HG03045 (cell line): ENCODE data around the gene CDSN.
"Not testable (repeated sequence)": the region's sequence is repeated elsewhere in the genome, so short reads cannot be mapped to it uniquely, and the experiment has no call there.

ENCODE experiments used
- ATAC-seq: cut with Tn5 transposase; IDR thresholded peaks from one replicate; pipeline ENCODE4 v1.9.1; 2021; ENCODE audit warnings: mild to moderate bottlenecking, moderate library complexity; ENCODE audit not compliant: unreplicated experiment

CDSN gene

GRCh38 chr6:31087494-31088089 is 32.7 kb downstream of the CDSN start:
- ATAC-seq: no peak

GRCh38 chr6:31086788-31087440 is 33.3 kb downstream of the CDSN start:
- no peak for ATAC-seq

GRCh38 chr6:31083742-31084354 is 36.4 kb downstream of the CDSN start:
- no peak for ATAC-seq

- no peak for ATAC-seq
Measured at GRCh38 chr6:31081872-31082271, 38.4 kb downstream of the CDSN start.

GRCh38 chr6:31079656-31080261 is 40.5 kb downstream of the CDSN start:
- no peak for ATAC-seq

- ATAC-seq: no peak
Measured at GRCh38 chr6:31076611-31077010, 43.6 kb downstream of the CDSN start.

- ATAC-seq: no peak
Measured at GRCh38 chr6:31075528-31075927, 44.7 kb downstream of the CDSN start.

GRCh38 chr6:31074401-31074800 is 45.8 kb downstream of the CDSN start:
- ATAC-seq: no peak

- ATAC-seq: no peak
Measured at GRCh38 chr6:31070711-31071197, 49.5 kb downstream of the CDSN start.

- ATAC-seq: no peak
Measured at GRCh38 chr6:31068669-31069340, 51.4 kb downstream of the CDSN start.

GRCh38 chr6:31067891-31068668 is 52.2 kb downstream of the CDSN start:
- not testable (repeated sequence) for ATAC-seq

GRCh38 chr6:31067028-31067427 is 53.2 kb downstream of the CDSN start:
- not testable (repeated sequence) for ATAC-seq

- no peak for ATAC-seq
Measured at GRCh38 chr6:31065556-31065955, 54.7 kb downstream of the CDSN start.
